IPS-NIHi7 (cell line): ENCODE measurements around the gene LRP8.

Source experiments
- DNase-seq: peaks from one replicate; pipeline ENCODE4 v3.0.0; 2012; ENCODE audit warnings: mixed read lengths; ENCODE audit errors: extremely low spot score

Gene LRP8

GRCh38 chr1:53305650-53306049, 22.2 kb downstream of the LRP8 start:
- DNase-seq = no peak

GRCh38 chr1:53304527-53304926, 23.3 kb downstream of the LRP8 start:
- no peak for DNase-seq

- no peak for DNase-seq
Measured at GRCh38 chr1:53303726-53304515, 23.9 kb downstream of the LRP8 start.

DNA sequence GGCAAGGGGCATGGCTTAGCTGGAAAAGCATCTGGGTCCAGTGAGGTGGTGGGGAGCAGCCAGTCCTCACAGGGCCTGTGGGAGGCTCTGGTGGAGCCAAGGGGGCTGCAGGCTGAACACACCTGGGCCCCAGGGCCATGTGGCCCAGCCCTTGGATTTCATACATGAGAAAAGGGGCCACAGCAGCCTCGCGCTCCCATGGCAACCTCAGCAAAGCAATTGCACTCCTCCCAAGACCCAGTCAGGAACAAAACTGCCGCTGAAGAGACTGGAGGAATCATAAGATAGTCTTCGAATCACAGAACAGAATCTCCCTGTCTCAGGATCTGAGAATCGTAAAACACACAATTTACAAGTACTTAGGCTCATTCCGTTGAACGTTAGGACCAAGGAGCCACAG, 24.6 kb downstream of the LRP8 start:
- no peak for DNase-seq

GRCh38 chr1:53299233-53299632, 28.6 kb downstream of the LRP8 start:
- DNase-seq = no peak

- DNase-seq = no peak
Measured at GRCh38 chr1:53298045-53298637, 29.7 kb downstream of the LRP8 start.

- DNase-seq = no peak
Measured at GRCh38 chr1:53297195-53297594, 30.7 kb downstream of the LRP8 start.

DNA sequence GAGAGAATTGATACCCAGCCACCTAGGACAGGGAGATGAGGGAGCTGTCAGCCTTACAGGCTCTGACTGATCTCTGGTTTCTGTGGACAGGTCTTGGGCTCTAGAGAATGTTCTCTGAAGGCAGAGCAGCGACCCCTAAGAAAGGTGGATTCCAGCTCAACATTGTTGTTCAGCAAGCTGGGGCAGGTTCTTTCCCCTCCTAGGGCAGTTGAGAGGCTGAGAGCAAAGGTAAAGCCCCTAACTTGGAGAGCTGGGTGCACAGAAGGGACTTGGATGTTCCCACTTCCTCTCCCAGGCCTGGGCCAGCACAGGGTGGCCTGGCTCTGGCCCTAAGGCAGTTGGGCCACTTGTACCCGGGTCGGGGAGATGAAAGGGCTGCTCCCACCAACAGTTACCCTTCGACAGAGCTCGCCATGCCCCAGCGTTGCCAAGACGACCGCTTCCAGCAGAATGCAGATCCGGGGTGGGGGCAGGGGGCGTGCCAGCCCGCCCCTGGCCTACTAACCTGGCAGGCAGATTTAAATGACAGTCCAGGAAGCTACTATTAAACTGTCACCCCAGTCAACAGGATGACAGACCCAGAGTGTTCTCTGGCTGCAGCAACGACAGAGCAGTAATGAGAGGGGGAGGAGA, 31.6 kb downstream of the LRP8 start:
- DNase-seq = no peak

- no peak for DNase-seq
Measured at GRCh38 chr1:53295726-53296116, 32.1 kb downstream of the LRP8 start.

- no peak for DNase-seq
Measured at GRCh38 chr1:53295295-53295694, 32.6 kb downstream of the LRP8 start.

DNA sequence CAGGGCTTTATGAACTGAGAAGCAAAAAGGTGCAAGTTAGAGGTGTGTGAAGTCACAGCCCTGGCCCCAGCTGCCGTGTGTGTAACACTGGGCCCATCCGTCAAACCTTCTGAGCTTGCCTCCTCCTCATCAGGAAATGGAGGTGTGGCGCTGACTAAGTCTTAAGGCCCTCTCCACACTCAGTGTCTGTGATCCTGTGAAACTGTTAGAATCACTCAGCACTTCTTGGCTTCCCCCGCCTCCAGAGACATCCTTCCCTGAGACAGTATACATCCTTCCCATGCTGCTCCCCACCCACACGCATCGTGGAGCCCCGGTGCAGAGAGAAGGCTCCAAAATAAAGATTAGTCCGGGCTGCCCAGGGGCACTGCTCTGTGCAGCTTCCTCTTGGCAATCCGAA, 33.3 kb downstream of the LRP8 start:
- DNase-seq = no peak

DNA sequence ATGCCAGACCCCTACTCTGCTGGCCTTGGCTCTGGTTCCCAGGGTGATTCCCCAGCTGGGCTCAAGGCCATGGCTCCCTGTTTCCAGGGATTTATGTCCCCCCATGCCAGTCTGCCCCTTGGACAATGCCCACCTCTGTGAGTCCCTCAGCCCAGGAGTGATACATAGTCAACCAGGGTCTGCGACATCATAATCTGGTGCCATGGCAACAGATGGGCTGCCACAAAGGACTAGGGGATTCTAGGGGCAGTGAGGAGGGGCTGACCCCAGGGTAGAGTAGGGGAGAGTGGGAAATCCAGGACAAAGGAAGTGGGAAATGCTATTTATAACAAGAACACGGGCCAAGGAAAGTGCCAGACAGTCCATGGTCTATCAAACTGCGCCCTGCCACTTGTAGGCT, 33.8 kb downstream of the LRP8 start:
- no peak for DNase-seq

DNA sequence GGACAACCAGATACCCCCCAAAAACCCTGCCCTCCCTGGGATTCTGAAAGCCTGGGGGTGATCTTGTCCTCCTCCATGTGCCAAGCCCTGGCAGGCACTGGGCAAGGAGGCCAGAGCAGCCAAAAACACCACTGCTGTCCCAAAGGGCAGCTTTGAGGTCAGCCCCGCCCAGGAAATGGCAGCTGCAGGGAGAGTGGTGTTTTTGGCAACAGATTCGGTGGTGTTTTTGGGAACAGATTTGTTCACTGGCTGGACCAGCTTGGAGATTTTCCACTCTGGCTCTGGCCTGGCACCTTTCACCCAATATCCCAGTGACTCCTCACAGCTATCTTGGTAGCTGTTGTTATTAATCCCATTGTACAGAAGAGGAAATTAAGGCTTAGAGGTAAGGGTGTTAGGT, 34.7 kb downstream of the LRP8 start:
- no peak for DNase-seq

- no peak for DNase-seq
Measured at GRCh38 chr1:53292690-53293089, 35.2 kb downstream of the LRP8 start.

DNA sequence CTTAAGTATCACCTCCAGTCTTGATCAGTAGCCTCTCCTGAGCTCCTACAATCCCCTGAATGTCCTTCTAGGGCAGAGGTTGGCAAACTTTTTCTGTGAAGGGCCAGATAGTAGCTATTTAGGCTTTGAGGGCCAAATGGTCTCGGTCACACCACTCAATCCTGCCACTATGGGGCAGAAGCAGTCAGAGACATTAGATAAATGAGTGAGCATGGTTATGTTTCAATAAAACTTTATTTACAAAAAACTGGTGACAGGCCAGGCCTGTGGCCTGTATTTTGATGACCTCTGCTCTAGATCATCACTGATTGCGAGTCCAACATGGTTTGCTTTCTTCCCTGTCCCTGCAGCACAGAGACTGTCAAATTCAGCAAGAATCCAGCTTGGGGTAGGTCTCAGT, 36.3 kb downstream of the LRP8 start:
- no peak for DNase-seq

- no peak for DNase-seq
Measured at GRCh38 chr1:53288790-53289429, 39.0 kb downstream of the LRP8 start.

- no peak for DNase-seq
Measured at GRCh38 chr1:53288002-53288789, 39.7 kb downstream of the LRP8 start.

DNA sequence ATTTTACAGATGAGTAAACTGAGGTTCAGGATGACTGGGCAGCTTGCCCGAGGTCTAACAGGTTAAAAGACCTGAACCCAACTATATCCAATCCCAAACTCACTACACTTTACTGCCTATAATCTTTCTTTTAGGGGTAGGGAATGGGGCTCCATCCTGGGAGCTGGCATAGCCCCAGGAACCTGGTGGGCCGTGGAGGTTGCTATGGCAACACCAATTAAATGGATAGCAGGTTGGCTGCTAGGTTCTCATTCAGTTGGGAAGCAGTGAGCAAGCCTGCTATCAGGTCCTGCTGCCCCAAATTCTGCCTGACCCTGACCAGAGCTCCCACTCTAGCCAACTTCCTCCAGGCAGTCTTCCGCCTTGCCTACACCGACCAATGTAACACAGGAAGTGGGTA, 40.9 kb downstream of the LRP8 start:
- no peak for DNase-seq

GRCh38 chr1:53285969-53286760, 41.7 kb downstream of the LRP8 start:
- no peak for DNase-seq

GRCh38 chr1:53285546-53285945, 42.3 kb downstream of the LRP8 start:
- no peak for DNase-seq
